ENCODE data around the gene METTL8.

METTL8 gene

GRCh38 chr2:171308280-171309054, 125.3 kb downstream of the METTL8 start:
- DNase-seq: no peak

GRCh38 chr2:171307560-171307959, 126.2 kb downstream of the METTL8 start:
- no peak for DNase-seq

GRCh38 chr2:171297956-171298355, 135.8 kb downstream of the METTL8 start:
- DNase-seq: no peak

- no peak for DNase-seq
These were observed 139.2 kb downstream of the METTL8 start for GRCh38 chr2:171294608-171295007.

GRCh38 chr2:171293661-171294060, 140.1 kb downstream of the METTL8 start:
- DNase-seq: no peak

GRCh38 chr2:171289991-171290390, 143.8 kb downstream of the METTL8 start:
- no peak for DNase-seq

- DNase-seq: no peak
These were observed 144.5 kb downstream of the METTL8 start for GRCh38 chr2:171289316-171289715.

GRCh38 chr2:171287611-171288010, 146.2 kb downstream of the METTL8 start:
- no peak for DNase-seq

GRCh38 chr2:171287036-171287571, 146.7 kb downstream of the METTL8 start:
- no peak for DNase-seq

- peak in 1 of 2 experiments; percentile 30 for DNase-seq
These were observed 152.7 kb downstream of the METTL8 start for GRCh38 chr2:171281110-171281509.

GRCh38 chr2:171279983-171280790, 153.6 kb downstream of the METTL8 start:
- no peak for DNase-seq

GRCh38 chr2:171274757-171275156, 159.0 kb downstream of the METTL8 start:
- no peak for DNase-seq

GRCh38 chr2:171271971-171272436, 161.8 kb downstream of the METTL8 start:
- peak; percentile 36 to 76 for DNase-seq

GRCh38 chr2:171271386-171271785, 162.4 kb downstream of the METTL8 start:
- no peak for DNase-seq

GRCh38 chr2:171267855-171268629, 165.7 kb downstream of the METTL8 start:
- no peak for DNase-seq

Measured in NCI-H446 (cell line).